ENCODE data around the gene COX6A1.
A peak's percentile ranks its signal among the peaks of the same experiment; 100 is the strongest.
"Not testable (repeated sequence)": the region's sequence is repeated elsewhere in the genome, so short reads cannot be mapped to it uniquely, and the experiment has no call there.

COX6A1 gene

GRCh38 chr12:120466560-120467315, 28.8 kb downstream of the COX6A1 start:
- H3K4me3 ChIP-seq (ENCODE audit: low read depth, low read length): no peak overlapping the region

- no peak overlapping the region for H3K4me3 ChIP-seq (ENCODE audit: low read depth, low read length)
These were observed 29.5 kb downstream of the COX6A1 start for GRCh38 chr12:120467439-120467838.

GRCh38 chr12:120468325-120468820, 30.5 kb downstream of the COX6A1 start:
- peak overlapping the region; percentile 94 for H3K4me3 ChIP-seq (ENCODE audit: low read depth, low read length)

- H3K4me3 ChIP-seq (ENCODE audit: low read depth, low read length): peak overlapping the region; percentile 94
These were observed 31.0 kb downstream of the COX6A1 start for GRCh38 chr12:120468821-120469449.

GRCh38 chr12:120469450-120470149, 31.7 kb downstream of the COX6A1 start, which contains the start of gene SRSF9:
TSS of gene SRSF9 (minus strand) at chr12:120469748. CDS start at chr12:120469609, 139 bp downstream.
- H3K4me3 ChIP-seq (ENCODE audit: low read depth, low read length): peak within 1 kb of the TSS; percentile 94

GRCh38 chr12:120470150-120470784, 32.4 kb downstream of the COX6A1 start:
- peak overlapping the region; percentile 94 for H3K4me3 ChIP-seq (ENCODE audit: low read depth, low read length)

GRCh38 chr12:120472521-120472920, 34.6 kb downstream of the COX6A1 start:
- H3K4me3 ChIP-seq (ENCODE audit: low read depth, low read length): no peak overlapping the region

- no peak overlapping the region for H3K4me3 ChIP-seq (ENCODE audit: low read depth, low read length)
These were observed 36.1 kb downstream of the COX6A1 start for GRCh38 chr12:120473807-120474615.

- no peak overlapping the region for H3K4me3 ChIP-seq (ENCODE audit: low read depth, low read length)
These were observed 36.7 kb downstream of the COX6A1 start for GRCh38 chr12:120474616-120474960.

GRCh38 chr12:120475643-120476042, 37.7 kb downstream of the COX6A1 start:
- H3K4me3 ChIP-seq (ENCODE audit: low read depth, low read length): no peak overlapping the region

- no peak overlapping the region for H3K4me3 ChIP-seq (ENCODE audit: low read depth, low read length)
These were observed 41.5 kb downstream of the COX6A1 start for GRCh38 chr12:120479458-120479857.

- no peak overlapping the region for H3K4me3 ChIP-seq (ENCODE audit: low read depth, low read length)
These were observed 42.3 kb downstream of the COX6A1 start for GRCh38 chr12:120480211-120480610.

- H3K4me3 ChIP-seq (ENCODE audit: low read depth, low read length): no peak overlapping the region
These were observed 43.3 kb downstream of the COX6A1 start for GRCh38 chr12:120481022-120481767.

GRCh38 chr12:120483621-120484020, 45.7 kb downstream of the COX6A1 start:
- no peak overlapping the region for H3K4me3 ChIP-seq (ENCODE audit: low read depth, low read length)

- H3K4me3 ChIP-seq (ENCODE audit: low read depth, low read length): no peak overlapping the region
These were observed 48.3 kb downstream of the COX6A1 start for GRCh38 chr12:120485961-120486881.

GRCh38 chr12:120487552-120487951, 49.6 kb downstream of the COX6A1 start:
- not testable (repeated sequence) for H3K4me3 ChIP-seq (ENCODE audit: low read depth, low read length)

- H3K4me3 ChIP-seq (ENCODE audit: low read depth, low read length): no peak overlapping the region
These were observed 50.2 kb downstream of the COX6A1 start for GRCh38 chr12:120488057-120488640.

- H3K4me3 ChIP-seq (ENCODE audit: low read depth, low read length): no peak overlapping the region
These were observed 51.1 kb downstream of the COX6A1 start for GRCh38 chr12:120489018-120489417.
